CD4-positive, alpha-beta memory T cell (primary cell): Measurements from ENCODE around the gene WDR27. TPM values are rescaled to one million over a fixed set of nuclear protein-coding genes. Genes with fewer than 3 reads are reported as not detected.
"Not testable (repeated sequence)": the region's sequence is repeated elsewhere in the genome, so short reads cannot be mapped to it uniquely, and the experiment has no call there.

Experiments
- CTCF ChIA-PET: fragments of 350-600 bp; sonication (Branson Sonifier 250); formaldehyde crosslinking; loops from one replicate; lab custom pipeline; 2021; ENCODE audit warnings: inconsistent platforms; ENCODE audit not compliant: partially characterized antibody; lab: Charles Lee
- POLR2A ChIA-PET: fragments of 350-600 bp; sonication (Branson Sonifier 250); formaldehyde crosslinking; loops from one replicate; lab custom pipeline; 2021; ENCODE audit not compliant: partially characterized antibody; lab: Charles Lee
- DNase-seq, 5 donors: peaks; one replicate each; pipeline versions ENCODE4 v3.0.0 to v3.0.0-alpha.2; 2020 to 2022; ENCODE audit warnings: mixed read lengths in 1 of 5
- H3K27ac ChIP-seq: one replicate; pipeline ENCODE4 v1.7.0; 2013; ENCODE audit warnings: low read depth, low read length
- H3K27me3 ChIP-seq: 2 replicates; pipeline ENCODE4 v1.7.0; 2013; ENCODE audit warnings: mild to moderate bottlenecking, low read length, moderate library complexity; ENCODE audit not compliant: insufficient read depth
- H3K36me3 ChIP-seq: 2 replicates; pipeline ENCODE4 v1.7.0; 2013; ENCODE audit warnings: mild to moderate bottlenecking, low read length, moderate library complexity; ENCODE audit not compliant: insufficient read depth
- H3K4me1 ChIP-seq: 2 replicates; pipeline ENCODE4 v1.7.0; 2013; ENCODE audit warnings: mild to moderate bottlenecking, low read length, moderate library complexity; ENCODE audit not compliant: insufficient read depth
- H3K4me3 ChIP-seq, 2 donors: one replicate each; pipeline ENCODE4 v1.7.0; 2013; ENCODE audit warnings: low read length in 2 of 2, mild to moderate bottlenecking in 1 of 2
- H3K9me3 ChIP-seq, 2 donors: one replicate each; pipeline ENCODE4 v1.7.0; 2013; ENCODE audit warnings: low read length in 2 of 2, control low read depth in 1 of 2; ENCODE audit not compliant: control insufficient read depth in 1 of 2
- H3K27ac Mint-ChIP-seq, 7 donors: one replicate each; pipeline ENCODE4 v1.8.0; 2020 to 2021; ENCODE audit warnings: mixed read lengths in 7 of 7, mild to moderate bottlenecking in 6 of 7, inconsistent platforms in 3 of 7, moderate library complexity in 3 of 7
- H3K27me3 Mint-ChIP-seq, 2 donors: one replicate each; pipeline ENCODE4 v1.8.0; 2020 to 2021; ENCODE audit warnings: mixed read lengths in 2 of 2
- H3K36me3 Mint-ChIP-seq, 2 donors: one replicate each; pipeline ENCODE4 v1.8.0; 2020 to 2021; ENCODE audit warnings: mixed read lengths in 2 of 2, inconsistent platforms in 1 of 2, mild to moderate bottlenecking in 1 of 2
- H3K4me1 Mint-ChIP-seq, 4 donors: one replicate each; pipeline ENCODE4 v1.8.0; 2020 to 2021; ENCODE audit warnings: mixed read lengths in 4 of 4, mild to moderate bottlenecking in 1 of 4
- H3K4me3 Mint-ChIP-seq, 8 donors: one replicate each; pipeline ENCODE4 v1.8.0; 2020 to 2021; ENCODE audit warnings: mixed read lengths in 8 of 8, mild to moderate bottlenecking in 7 of 8, moderate library complexity in 6 of 8, inconsistent platforms in 3 of 8
- H3K9me3 Mint-ChIP-seq, 8 donors: one replicate each; pipeline ENCODE4 v1.8.0; 2020 to 2021; ENCODE audit warnings: mixed read lengths in 8 of 8, mild to moderate bottlenecking in 5 of 8, inconsistent platforms in 3 of 8, moderate library complexity in 1 of 8
- intact Hi-C: fragments of 100-400 bp; cut with micrococcal nuclease; formaldehyde crosslinking; loops from one replicate; pipeline ENCODE4 v1.15.1; 2023
- polyA plus RNA-seq, 2 donors: library from polyadenylated mRNA; unstranded; fragments of 300-500 nt; fragmentation: Illumina TruSeq; gene quantifications; one replicate each; pipeline ENCODE4 v1.2.3, GENCODE V29; 2021
- total RNA-seq, 2 experiments: library from RNA; stranded (reverse); gene quantifications; one replicate each; pipeline ENCODE4 v1.2.3, GENCODE V29; 2021

WDR27 gene
- total and polyA plus RNA-seq, 4 experiments from 2014 or later, result 5.9 to 82.8 (median 39.8) TPM

- ChIA-PET POLR2A (no interaction called here), CTCF (no interaction called here)
- intact Hi-C loops, result no loop called here
Observed at GRCh38 chr6:169472786-169473416, 228.9 kb downstream of the WDR27 start.

GRCh38 chr6:169470790-169471189 is 231.0 kb downstream of the WDR27 start:
- H3K36me3 Mint-ChIP-seq, result peaks cover 7 to 25% of the 10 kb centered on the region in 2 donors
- intact Hi-C loops, result no loop called here

More at GRCh38 chr6:169472786-169473416, 228.9 kb downstream of the WDR27 start:
- no peaks in the 10 kb centered on the region for H3K27me3 ChIP-seq
- Mint-ChIP-seq H3K36me3 (peaks cover 8 to 22% of the 10 kb centered on the region in 2 donors), H3K9me3 (peaks cover 5 to 64% (median 46%) of the 10 kb centered on the region in 8 donors), H3K27me3 (no peaks in the 10 kb centered on the region), H3K4me1 (no peaks in the 10 kb centered on the region), H3K27ac (no peak overlapping the region), H3K4me3 (no peak overlapping the region)
- no peak for DNase-seq
- no peaks in the 10 kb centered on the region for H3K4me1 ChIP-seq
- no peaks in the 10 kb centered on the region for H3K9me3 ChIP-seq
- no peaks in the 10 kb centered on the region for H3K36me3 ChIP-seq
- no peak overlapping the region for H3K4me3 ChIP-seq
- H3K27ac ChIP-seq, result no peak overlapping the region

GRCh38 chr6:169469028-169469427 is 232.8 kb downstream of the WDR27 start:
- Mint-ChIP-seq H3K4me3 (no peak overlapping the region), H3K36me3 (peaks cover 5 to 25% of the 10 kb centered on the region in 2 donors)

More at GRCh38 chr6:169470790-169471189, 231.0 kb downstream of the WDR27 start:
- Histone ChIP-seq H3K4me1 (no peaks in the 10 kb centered on the region), H3K4me3 (no peak overlapping the region), H3K9me3 (peaks cover 0 to 7% of the 10 kb centered on the region in 2 donors), H3K27me3 (no peaks in the 10 kb centered on the region), H3K36me3 (no peaks in the 10 kb centered on the region), H3K27ac (no peak overlapping the region)
- peaks cover 5 to 79% (median 55%) of the 10 kb centered on the region in 8 donors for H3K9me3 Mint-ChIP-seq
- CTCF ChIA-PET, result no interaction called here
- POLR2A ChIA-PET, result no interaction called here
- H3K4me1 Mint-ChIP-seq, result no peaks in the 10 kb centered on the region
- H3K4me3 Mint-ChIP-seq, result no peak overlapping the region
- no peak for DNase-seq
- no peak overlapping the region for H3K27ac Mint-ChIP-seq
- no peaks in the 10 kb centered on the region for H3K27me3 Mint-ChIP-seq

GRCh38 chr6:169467755-169468154 is 234.1 kb downstream of the WDR27 start:
- H3K4me3 ChIP-seq, H3K4me1 ChIP-seq, POLR2A ChIA-PET, intact Hi-C loops, H3K27me3 Mint-ChIP-seq, H3K36me3 ChIP-seq, H3K27ac Mint-ChIP-seq, CTCF ChIA-PET, H3K27me3 ChIP-seq, H3K4me1 Mint-ChIP-seq, H3K9me3 ChIP-seq, DNase-seq, H3K27ac ChIP-seq: not testable (repeated sequence)
- Mint-ChIP-seq H3K4me3 (peak overlapping the region in 1 of 8 donors; percentile 26), H3K36me3 (peaks cover 5 to 18% of the 10 kb centered on the region in 2 donors), H3K9me3 (peaks cover 3 to 62% (median 40%) of the 10 kb centered on the region in 8 donors)

More at GRCh38 chr6:169469028-169469427, 232.8 kb downstream of the WDR27 start:
- Histone ChIP-seq H3K9me3 (peaks cover 0 to 7% of the 10 kb centered on the region in 2 donors), H3K36me3 (no peaks in the 10 kb centered on the region), H3K27me3 (no peaks in the 10 kb centered on the region), H3K4me3 (no peak overlapping the region), H3K27ac (no peak overlapping the region), H3K4me1 (no peaks in the 10 kb centered on the region)
- intact Hi-C loops, result no loop called here
- H3K27me3 Mint-ChIP-seq, result no peaks in the 10 kb centered on the region
- POLR2A ChIA-PET, result no interaction called here
- no peak overlapping the region for H3K27ac Mint-ChIP-seq
- DNase-seq, result no peak
- CTCF ChIA-PET, result no interaction called here
- H3K9me3 Mint-ChIP-seq, result peaks cover 3 to 71% (median 47%) of the 10 kb centered on the region in 8 donors
- no peaks in the 10 kb centered on the region for H3K4me1 Mint-ChIP-seq

- peak overlapping the region in 1 of 7 donors; percentile 25 for H3K27ac Mint-ChIP-seq
- H3K9me3 ChIP-seq, H3K4me1 Mint-ChIP-seq, H3K27ac ChIP-seq, intact Hi-C loops, POLR2A ChIA-PET, H3K4me3 Mint-ChIP-seq, CTCF ChIA-PET, H3K27me3 ChIP-seq, H3K36me3 ChIP-seq, H3K4me1 ChIP-seq, DNase-seq, H3K27me3 Mint-ChIP-seq, H3K4me3 ChIP-seq: not testable (repeated sequence)
- peaks cover 8 to 18% of the 10 kb centered on the region in 2 donors for H3K36me3 Mint-ChIP-seq
- H3K9me3 Mint-ChIP-seq, result peaks cover 3 to 56% (median 39%) of the 10 kb centered on the region in 8 donors
Observed at GRCh38 chr6:169466256-169466655, 235.6 kb downstream of the WDR27 start.

- DNase-seq, result no peak
- H3K4me1 Mint-ChIP-seq, result no peaks in the 10 kb centered on the region
- H3K4me3 Mint-ChIP-seq, result no peak overlapping the region
- no peak overlapping the region for H3K27ac Mint-ChIP-seq
- intact Hi-C loops, result no loop called here
- H3K27me3 Mint-ChIP-seq, result no peaks in the 10 kb centered on the region
- CTCF ChIA-PET, result interaction anchor here (1.2 kb wide), 1 partner anchor 14 kb away, joined by 3 read pairs; no protein-coding TSS in a partner anchor
- H3K36me3 ChIP-seq, result no peaks in the 10 kb centered on the region
- no peak overlapping the region for H3K27ac ChIP-seq
- no peaks in the 10 kb centered on the region for H3K9me3 ChIP-seq
- peaks cover 0 to 20% (median 8%) of the 10 kb centered on the region in 8 donors for H3K9me3 Mint-ChIP-seq
- no peak overlapping the region for H3K4me3 ChIP-seq
- POLR2A ChIA-PET, result no interaction called here
- no peaks in the 10 kb centered on the region for H3K4me1 ChIP-seq
- H3K27me3 ChIP-seq, result no peaks in the 10 kb centered on the region
- peaks cover 0 to 4% of the 10 kb centered on the region in 2 donors for H3K36me3 Mint-ChIP-seq
Observed at GRCh38 chr6:169457762-169458161, 244.1 kb downstream of the WDR27 start.

GRCh38 chr6:169456840-169457239 is 245.0 kb downstream of the WDR27 start:
- Mint-ChIP-seq H3K4me1 (no peaks in the 10 kb centered on the region), H3K27ac (no peak overlapping the region), H3K9me3 (peaks cover 0 to 20% (median 8%) of the 10 kb centered on the region in 8 donors), H3K27me3 (no peaks in the 10 kb centered on the region), H3K36me3 (peaks cover 0 to 4% of the 10 kb centered on the region in 2 donors), H3K4me3 (no peak overlapping the region)
- no peaks in the 10 kb centered on the region for H3K4me1 ChIP-seq
- no peaks in the 10 kb centered on the region for H3K9me3 ChIP-seq
- H3K36me3 ChIP-seq, result no peaks in the 10 kb centered on the region
- peak in 1 of 5 donors; percentile 36 for DNase-seq
- POLR2A ChIA-PET, result no interaction called here
- intact Hi-C loops, result no loop called here
- H3K27me3 ChIP-seq, result no peaks in the 10 kb centered on the region
- no peak overlapping the region for H3K27ac ChIP-seq
- CTCF ChIA-PET, result no interaction called here
- H3K4me3 ChIP-seq, result no peak overlapping the region
